NCI-H524 treated with DMSO at 0.1 percent for 48 hours (cell line): ENCODE results near the gene TCF3.

Experiments used
- DNase-seq: peaks from one replicate; lab custom pipeline; 2025; lab: John Stamatoyannopoulos, UW

The TCF3 gene

DNA sequence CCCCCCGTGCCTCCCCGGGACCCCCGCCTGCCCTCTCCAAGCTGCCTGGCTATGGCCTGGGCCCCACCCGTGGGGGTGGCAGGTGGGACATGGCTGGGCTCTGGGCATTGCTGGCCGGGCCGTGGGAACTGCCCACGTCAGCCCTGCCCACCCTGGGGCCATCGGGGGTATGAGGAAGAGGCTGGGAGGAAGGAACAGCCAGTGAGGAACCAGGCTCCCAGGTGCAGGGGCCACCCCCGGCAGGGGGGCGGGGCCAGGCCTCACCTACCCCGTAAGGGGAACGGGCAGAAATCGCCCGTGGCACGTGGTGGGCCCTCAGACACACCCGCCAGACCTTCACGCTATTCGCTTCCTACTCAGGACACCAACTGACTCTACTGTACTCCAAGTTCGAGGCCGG is 22.4 kb downstream of the TCF3 start:
- DNase-seq = no peak

DNA sequence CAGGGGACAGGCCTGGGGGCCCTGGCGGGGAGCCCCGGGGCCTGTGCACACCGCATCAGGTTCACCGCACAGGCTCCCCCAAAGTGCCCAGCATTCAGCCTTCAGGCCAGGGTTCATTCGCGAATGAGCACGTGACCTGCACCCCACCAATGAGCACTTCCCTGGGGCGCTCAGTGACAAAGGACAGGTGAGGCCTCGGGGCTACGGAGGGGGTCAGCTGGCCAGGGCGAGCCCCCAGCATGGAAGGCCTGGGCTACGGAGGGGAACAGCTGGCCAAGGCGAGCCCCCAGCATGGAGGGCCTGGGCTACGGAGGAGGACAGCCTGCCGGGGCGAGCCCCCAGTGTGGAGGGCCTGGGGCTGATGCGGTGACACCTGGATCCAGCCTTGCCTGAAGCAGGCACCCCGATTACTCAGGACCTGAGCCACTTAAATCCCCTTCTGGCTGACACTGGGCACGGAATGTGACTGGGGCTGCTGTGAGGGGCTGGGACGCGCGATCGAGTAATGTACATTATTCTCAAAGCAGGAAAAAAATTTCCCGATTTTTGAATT is 23.1 kb downstream of the TCF3 start:
- no peak for DNase-seq

DNA sequence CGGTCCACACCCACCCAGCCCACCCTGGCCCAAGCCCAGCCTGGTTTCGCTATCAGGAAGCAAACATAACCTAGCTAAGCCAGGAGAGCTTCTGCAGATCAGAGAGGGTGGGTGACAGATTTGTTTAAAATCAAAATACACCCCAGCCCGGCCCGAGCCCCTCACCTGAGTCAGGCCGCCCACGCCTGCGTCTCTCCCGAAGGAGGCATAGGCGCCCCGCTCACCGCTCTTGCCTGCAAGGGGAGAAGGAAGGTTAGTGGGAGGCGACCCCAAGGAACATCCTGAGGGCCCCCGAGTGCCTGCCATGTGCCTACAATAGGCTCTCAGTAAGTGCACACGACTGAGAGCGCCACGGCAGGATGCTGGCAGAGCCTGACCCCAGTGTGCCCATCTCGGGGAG is 25.2 kb downstream of the TCF3 start:
- no peak for DNase-seq

DNA sequence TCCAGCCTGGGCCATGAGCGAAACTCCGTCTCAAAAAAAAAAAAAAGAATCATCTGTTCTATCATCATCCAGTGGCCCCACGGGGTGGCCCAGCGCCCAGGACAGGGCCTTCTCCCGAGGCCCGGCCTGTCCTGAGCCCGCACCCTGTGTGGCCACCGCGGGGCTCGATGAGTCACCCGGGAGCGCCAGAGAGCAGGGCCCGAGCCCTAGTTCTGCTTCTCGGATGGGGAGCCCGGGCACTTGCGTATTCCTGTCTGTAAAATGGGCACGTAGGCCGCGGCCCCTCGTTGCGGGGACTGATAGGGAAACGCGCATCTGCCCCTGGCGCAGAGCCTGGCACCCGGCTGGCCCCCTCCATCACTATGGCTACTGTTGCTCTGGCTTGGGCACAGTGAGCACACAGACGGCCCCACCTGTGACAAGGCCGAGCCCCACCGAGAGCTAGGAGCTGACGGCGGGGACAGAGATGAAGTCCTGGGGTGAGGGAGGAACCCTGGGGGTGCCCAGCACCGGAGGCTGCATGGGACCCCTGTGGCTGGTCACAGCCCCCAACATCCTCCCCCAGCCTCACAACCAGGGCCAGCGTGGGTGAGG is 25.9 kb downstream of the TCF3 start:
- DNase-seq = no peak

DNA sequence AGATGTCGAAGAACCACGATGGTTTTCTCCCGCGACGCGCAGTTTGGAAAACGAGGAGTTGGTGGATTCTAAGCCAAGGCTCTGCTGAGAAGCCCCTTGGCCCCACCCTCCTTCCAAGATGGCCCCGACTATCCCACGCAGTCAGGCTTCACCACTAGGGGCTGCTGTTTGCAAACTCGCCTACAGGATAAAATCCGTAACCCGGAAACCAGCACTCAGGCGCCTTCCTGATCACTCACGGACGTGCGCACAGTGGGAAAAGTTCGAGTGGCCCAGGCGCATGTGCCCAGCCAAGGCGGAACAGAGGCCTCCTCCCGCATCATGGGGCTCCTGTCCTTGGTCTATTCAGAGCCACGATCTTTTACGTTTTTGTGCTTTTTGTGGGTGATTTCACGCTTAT is 28.0 kb downstream of the TCF3 start:
- no peak for DNase-seq

DNA sequence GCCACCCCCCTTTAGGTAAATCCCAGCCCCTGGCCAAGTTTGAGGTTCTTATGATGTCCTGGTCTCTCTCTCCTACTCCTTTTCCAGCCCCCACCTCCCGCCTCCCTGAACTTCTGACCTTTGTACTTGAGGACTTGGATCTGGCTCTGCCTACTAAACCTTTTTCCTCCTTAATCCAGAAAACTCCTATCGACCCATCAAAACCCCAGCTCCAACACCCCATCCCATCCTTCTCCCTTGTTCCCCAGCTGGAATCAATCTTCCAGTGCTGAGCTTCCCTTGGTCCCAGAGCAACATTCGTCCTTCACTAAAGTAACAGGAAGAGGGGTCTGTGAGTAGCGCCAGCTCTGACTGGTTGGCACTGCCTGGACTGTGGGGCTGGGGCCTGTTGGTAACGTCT is 29.9 kb downstream of the TCF3 start:
- no peak for DNase-seq

DNA sequence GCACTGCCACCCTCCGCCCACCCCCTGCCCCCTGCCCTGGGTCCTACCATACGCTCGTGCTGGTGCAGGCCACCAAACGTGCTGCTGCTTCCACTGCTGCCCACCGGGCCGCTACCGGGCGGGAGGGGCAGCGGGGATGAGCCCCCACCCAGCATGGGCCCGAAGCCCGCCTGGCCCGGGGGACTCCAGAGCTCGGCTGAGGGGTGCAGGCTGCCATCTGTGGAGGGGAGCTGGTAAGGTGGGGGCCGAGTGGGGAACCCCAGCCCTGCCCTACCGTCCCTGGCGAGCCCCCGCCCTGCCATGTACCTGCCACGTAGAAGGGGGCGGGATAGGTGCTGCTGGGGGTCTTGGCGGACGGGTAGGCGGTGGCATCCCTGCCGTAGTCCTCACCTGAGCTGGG is 30.4 kb downstream of the TCF3 start:
- DNase-seq = no peak

DNA sequence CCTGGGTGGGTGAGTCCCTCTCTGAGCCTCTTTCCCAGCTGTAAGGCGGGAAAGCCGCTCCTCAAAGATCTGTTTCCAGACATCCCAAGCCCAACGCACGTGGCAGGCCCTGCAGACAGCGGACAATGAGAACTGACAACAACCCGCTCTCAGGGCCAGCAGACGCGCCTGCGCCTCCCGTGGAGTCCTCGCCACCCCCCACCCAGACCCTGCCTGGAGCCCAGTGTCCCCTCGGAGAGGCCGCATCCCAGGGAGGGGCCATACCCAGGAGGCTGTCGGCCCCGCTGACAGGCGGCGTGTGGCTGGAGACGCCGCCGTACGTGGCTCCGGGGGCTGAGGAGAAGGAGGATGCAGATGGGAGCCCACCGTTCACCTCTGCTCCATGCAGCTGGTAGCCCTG is 30.8 kb downstream of the TCF3 start:
- no peak for DNase-seq

DNA sequence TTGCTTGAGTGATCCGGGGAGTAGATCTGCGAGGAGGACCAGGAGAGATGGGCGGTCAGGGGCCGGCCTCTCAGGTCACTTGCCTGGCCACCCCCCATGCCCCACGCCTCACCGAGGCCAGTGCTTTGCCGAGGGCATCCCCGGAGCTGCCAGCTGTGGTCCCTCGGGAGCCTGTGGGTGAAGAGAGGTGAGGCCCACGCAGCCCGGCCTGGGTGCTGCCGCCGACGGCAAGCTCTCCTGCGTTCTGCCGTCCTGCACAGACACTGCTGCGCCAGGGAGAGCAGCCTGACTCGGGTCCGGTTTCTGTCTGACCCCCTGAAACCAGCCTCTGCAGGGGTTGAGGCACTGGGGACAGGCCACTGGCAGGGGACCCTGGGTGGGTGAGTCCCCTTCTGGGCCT is 31.4 kb downstream of the TCF3 start:
- DNase-seq = no peak

DNA sequence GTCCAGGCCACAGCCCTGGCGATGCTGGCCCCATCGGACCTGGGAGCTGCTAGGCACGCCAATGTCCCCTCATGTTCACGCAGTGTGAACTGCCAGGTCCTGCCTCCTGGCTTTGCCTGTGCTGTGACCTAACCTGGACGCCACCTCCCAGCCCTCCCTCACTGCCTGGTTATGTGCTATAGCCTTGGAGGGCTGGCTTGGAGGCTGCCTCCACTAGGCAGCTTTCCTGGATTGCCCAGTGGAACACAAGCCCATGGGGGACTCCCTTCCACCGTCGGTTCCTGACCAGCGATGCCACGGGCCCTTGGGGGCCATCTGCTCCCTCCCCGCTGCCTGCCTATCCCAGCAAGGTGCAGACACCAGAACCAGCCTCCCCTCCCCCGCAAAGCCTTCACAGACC is 31.9 kb downstream of the TCF3 start:
- no peak for DNase-seq

DNA sequence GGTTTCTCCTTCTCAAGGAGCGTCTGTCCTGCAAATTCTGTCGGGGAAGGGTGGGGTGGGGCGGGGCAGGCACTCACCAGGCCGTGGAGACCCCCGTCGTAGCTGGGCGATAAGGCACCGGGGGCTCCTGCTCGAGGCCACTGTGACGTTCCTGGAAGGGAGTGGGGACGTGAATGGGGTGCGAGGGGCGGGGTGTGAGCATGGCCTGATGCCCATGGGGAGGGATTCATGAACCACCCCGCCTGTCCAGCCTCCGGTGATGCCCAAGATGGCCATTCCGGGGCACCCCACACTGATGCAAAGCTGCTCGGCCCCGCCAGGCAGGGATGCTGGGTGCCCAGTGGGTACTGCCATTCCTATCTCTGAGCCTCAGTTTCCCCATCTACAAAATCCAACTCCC is 32.7 kb downstream of the TCF3 start:
- no peak for DNase-seq

DNA sequence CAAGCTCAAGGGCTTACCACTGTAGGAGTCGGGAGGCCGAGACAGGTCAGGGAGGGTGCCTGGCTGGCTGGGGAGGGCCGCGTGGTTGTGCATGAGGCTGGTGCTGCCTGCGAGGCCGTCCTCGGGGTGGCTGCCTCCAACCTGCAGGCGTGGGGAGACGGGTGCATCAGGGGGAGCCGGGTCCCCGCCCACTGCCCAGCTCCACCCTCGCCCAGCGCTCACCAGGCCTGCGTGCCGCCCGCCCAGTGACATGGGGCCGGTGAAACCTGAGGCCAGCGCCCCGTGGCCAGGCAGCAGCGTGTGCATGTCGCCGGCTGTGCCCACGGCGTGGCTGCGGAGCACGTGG is 33.3 kb downstream of the TCF3 start:
- no peak for DNase-seq

DNA sequence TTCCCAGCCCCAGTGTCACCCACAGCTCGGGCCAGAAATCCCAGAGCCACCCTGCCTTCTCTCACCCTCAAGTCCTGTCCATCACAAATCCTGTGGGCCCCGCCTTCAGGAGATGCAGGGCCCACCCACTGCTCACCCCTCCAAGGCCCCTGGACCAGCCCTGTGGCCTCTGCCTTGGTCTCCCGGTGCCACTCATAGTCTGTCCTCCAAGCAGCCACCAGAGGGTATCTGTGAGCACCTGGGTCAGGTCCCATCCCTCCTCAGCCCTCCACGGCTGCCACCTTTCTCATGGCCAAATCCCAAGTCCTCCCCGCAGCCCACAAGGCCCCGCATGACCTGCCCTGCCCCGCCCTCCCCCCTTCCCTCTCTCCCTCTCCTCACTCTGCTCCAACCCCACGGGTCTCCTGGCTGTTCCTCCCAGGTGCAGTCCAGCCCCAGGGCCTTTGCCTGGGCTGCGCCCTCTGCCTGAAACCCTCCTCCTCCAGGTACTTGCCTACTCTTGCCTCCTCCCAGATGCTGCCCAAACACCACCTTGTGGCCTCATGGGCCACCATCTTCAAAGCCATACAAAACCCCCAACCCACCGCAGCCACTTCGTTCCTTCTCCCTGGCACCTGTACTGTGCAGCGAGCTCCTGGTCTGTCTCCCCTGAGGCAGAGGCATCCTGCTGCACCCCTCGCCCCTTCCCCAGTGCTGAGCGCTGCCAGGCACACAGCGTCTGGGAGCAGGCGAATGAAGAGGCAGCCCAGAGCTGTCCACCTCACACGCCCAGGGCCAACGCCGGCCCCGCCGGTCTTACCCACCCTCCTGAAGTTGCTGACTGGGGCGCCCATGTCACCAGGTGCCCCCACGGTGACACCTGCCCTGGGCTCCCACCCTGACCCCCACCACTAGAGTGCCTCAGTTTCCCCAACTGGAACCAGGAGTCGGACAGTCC is 34.0 kb downstream of the TCF3 start:
- DNase-seq = no peak

DNA sequence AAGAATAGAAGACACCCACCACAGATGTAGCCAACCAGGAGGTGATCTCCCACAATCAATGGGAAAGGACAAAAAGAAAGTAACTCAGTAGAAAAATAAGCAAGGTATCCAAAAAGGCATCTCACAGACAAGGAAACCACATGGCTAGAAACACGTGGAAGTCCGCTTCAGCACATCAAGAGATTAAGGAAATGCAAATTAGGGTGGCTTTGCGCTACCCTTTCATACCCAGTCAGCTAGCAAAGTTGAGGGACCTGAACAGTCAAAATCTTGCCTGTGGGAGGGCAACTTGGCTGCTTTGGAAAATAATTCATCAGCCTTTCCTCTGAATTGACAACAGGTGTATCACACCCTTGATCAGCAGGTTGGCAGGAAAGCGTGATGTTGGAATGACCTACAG is 35.5 kb downstream of the TCF3 start:
- no peak for DNase-seq

DNA sequence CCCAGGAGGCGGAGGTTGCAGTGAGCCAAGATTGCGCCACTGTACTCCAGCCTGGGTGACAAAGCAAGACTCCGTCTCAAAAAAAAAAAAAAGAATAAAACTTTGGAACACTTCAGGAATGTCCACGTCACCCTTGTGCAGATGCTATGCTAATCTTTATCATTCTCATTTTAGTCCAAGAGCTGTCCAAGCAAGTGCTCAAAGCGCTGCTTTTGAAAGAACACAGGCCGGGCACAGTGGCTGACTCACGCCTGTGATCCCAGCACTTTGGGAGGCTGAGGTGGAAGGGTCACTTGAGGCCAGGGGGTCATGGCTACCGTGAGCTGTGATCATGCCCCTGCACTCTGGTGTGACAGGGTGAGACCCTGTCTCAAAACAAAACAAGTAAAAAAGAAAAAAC is 36.0 kb downstream of the TCF3 start:
- DNase-seq = no peak

DNA sequence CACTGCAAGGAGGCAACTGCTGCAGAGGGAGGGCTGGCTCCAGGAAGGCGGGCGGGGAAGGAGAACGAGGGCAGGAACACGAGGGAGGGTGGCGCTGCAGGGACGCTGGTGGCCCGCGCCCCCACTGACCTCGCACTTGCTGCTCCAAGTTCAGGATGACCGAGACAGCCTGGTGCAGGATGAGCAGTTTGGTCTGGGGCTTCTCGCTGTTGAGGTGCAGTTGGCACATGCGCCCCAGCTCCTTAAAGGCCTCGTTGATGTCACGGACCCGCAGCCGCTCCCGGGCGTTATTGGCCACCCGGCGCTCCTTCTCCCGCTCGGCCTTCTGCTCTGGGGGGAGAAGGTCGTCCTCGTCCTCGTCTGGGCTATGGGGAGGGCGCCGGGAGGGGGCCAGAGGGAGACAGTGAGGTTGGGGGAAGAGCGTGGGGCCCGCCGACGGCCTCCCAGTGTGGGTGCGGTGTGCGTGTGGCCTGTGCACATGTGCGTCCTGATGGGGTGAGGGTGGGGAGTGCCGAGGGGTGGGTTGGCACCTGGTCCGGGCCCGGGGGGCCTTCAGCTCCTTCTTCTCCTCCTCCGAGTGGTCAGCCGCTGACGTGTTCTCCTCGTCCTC is 37.2 kb downstream of the TCF3 start:
- no peak for DNase-seq

DNA sequence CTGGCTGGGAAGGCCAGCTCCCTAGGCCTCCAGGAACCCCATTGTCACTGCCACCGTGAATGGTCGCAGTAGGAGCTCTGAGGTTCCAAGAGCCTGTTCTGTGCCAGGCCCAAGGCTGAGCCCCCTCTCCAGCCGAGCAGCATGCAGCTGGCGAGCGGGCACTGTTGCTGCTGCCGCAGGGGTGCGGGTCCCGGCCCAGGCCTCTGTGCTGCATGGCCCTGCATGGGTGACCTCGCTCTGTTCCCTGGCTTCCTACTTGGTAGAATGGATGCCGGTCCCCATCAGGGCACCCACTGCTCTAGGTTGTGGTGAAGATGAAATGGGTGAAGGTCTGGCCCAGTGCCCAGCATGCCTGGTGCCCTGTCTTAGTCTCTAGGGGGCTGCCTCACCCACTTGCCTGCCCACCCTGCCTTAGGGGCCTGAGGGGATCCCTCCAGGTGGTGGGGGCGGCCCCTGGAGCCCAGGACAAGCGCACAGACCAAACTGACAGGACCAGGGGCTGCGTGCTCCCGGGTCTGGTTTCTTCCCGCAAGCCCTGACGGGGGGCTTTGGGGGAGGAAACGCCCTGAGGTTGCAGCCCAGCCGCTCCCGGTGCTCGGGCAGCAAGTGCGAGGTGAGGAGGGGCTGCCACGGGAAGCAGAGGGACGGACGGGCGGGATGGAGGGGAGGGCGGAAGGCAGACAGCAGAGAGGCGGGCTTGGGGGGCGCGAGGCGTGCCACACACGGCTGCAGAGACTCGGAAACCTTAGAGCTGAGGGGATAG is 38.4 kb downstream of the TCF3 start:
- no peak for DNase-seq

DNA sequence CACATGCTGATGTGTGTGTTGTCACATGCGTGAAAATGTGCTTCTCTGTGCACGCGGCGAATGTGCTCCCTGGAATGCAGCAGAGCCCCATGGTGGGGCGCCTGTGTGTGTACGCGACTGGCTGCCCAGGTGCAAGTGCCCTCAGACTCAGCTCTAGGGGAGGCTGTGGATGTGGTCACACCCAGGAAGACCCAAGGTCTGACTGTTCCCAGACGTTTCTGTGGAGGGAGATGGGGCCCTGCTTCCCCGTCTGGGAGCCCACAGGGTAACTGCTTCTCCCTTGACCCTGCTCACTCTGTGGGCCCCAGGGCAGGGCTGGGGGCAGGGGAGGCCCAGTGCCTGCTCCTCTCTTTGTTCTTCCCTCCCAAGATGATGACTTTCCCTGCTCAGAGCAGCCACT is 39.3 kb downstream of the TCF3 start:
- no peak for DNase-seq

DNA sequence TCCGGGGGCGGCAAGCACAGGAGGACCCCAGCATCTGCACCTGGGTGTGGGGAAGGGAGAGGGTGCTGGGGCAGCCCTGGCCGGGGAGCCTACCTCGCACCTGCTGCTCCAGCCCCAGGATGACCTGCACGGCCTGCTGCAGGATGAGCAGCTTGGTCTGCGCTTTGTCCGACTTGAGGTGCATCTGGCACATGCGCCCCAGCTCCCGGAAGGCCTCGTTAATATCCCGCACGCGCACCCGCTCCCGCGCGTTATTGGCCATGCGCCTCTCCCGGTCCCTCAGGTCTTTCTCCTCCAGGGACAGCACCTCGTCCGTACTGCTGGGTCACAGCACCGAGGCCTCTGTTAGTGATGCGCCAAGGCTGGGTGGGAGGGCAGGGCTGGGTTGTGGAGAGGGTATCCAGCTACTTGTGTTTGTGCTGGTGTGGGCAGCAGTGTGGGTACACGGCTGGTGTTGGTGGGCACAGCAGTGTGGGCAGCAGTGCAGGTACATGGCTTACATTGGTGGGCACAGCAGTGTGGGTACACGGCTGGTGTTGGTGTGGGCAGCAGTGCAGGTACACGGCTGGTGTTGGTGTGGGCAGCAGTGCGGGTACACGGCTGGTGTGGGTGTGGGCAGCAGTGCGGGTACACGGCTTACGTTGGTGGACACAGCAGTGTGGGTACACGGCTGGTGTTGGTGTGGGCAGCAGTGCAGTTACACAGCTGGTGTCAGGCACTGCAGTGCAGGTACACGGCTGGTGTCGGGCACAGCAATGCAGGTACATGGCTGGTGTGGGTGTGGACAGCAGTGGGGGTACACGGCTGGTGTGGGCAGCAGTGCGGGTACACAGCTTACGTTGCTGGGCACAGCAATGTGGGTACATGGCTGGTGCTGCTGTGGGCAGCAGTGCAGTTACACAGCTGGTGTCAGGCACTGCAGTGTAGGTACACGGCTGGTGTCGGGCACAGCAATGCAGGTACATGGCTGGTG is 40.0 kb downstream of the TCF3 start:
- no peak for DNase-seq

DNA sequence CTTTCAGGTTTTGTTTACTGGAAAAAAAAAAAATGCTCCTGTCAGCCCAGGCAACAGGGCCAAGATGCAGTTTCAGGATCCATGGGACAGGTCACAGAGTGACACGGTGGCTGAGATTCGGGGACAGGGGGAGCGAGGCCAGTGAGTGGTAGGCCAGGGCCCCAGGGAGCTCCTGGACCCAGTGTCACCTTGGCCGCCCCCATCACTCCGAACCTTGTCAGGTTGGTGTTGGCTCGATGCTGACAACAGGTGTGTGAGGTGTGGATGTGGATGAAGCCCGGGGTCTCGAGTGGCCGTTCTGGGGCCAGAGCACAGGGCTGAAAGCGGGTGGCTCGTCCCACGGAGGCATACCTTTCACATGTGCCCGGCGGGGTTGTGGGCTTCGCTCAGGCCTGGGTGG is 41.1 kb downstream of the TCF3 start:
- DNase-seq = no peak

DNA sequence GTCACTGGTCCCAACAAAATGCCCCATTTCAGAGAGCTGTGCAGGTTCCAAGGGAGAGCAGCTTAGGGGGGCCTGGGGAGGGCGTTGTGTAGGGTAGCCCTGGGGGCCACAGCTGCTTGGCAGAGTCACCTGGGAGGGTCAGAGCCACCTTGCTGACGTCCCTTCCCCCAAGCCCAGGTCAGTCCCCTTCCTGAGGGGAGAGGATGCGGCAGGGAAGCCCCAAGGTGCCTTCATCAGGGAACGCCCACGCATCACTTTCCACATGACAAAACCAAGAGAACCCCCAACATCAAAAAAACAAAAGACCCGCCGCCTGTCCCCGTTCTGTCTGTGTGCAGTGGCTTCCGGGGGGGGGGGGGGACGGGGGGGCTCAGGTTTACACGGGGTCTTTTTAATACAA is 41.8 kb downstream of the TCF3 start:
- DNase-seq = no peak
